Ramos (cell line): ENCODE measurements around the gene METTL8.
"Not testable (repeated sequence)": the region's sequence is repeated elsewhere in the genome, so short reads cannot be mapped to it uniquely, and the experiment has no call there.

Source experiments
- in situ Hi-C: fragments of 300-500 bp; cut with MboI; formaldehyde crosslinking; loops from one replicate; pipeline ENCODE4 v1.14.3; 2022; ENCODE audit warnings: low sequenced_read_pairs; ENCODE audit not compliant: unreplicated experiment

Gene METTL8

GRCh38 chr2:171404719-171405118 lies 29.1 kb downstream of the METTL8 start:
- in situ Hi-C loops: loop anchor here (5.0 kb wide), 1 partner anchor 82 kb away; no protein-coding TSS in a partner anchor

GRCh38 chr2:171404261-171404660 lies 29.5 kb downstream of the METTL8 start:
- in situ Hi-C loops: no loop called here

DNA sequence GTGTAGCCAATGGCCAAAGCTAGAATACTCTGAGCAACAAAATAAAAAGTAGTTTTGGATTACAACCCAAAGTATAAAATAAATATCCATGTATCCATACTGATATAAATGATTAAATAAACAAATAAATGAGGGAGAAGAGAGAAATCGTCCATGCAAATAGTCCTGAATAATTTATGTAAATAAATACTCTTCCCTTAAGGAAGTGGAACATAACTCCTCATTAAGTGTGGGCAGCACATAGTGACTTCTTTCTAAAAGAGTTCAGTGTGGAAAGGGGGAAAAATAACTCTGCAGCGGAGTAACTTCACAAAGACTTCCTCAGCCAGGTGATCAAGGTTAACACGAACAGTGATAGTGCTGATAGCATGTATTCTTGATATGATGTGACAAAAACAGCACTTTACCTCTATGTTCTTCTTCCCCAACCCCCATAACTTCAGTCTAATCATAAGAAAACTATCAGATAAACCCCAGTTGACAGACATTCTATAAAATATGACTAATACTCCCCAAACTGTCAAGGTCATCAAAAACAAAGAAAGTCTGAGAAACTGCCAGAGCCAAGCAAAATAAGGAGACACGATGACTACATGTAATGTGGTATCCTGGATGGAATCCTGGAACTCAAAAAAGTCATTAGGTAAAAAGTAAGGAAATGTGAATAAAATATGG lies 30.7 kb downstream of the METTL8 start:
- in situ Hi-C loops: no loop called here

- in situ Hi-C loops: no loop called here
Measured at GRCh38 chr2:171401947-171402346, 31.8 kb downstream of the METTL8 start.

- in situ Hi-C loops: no loop called here
Measured at GRCh38 chr2:171400395-171400794, 33.4 kb downstream of the METTL8 start.

DNA sequence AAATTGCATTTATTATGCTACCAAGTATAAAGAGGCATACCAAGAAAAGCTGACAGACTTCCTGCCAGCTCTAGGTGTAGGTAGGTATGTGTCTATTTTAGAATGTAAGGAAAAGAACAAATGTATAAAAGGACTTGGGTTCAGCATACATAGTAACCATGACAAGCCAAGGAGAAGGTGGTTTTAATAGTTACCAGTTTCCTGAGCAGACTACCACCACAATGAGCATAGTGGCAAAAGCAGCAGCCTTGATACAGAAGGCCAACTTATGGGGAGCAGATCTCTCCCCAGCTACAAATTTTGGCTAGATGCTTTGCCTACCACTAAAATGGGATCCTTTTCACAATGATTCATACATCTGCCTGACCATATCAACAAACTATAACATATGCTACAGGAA lies 34.5 kb downstream of the METTL8 start:
- in situ Hi-C loops: no loop called here

GRCh38 chr2:171394164-171394740 lies 39.5 kb downstream of the METTL8 start:
- in situ Hi-C loops: no loop called here

DNA sequence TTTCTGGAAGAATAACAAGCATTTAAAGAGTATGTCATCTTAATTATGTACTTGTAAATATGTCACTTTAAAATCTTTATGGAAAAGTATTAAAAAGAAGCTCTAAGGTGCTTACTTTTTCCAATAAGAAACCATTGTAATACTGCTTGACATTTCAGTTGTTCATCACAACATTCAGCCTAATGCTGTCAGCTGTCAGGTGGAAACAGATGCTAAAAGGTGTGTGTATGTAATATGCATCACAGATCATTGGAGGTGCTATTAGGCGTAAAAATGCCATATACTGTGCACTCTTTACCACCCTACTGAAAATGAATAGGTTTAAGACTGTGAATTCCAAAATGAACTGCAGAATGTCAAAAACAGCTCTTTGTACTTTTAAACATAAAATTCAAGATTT lies 40.3 kb downstream of the METTL8 start:
- in situ Hi-C loops: no loop called here

- in situ Hi-C loops: no loop called here
Measured at GRCh38 chr2:171391532-171391931, 42.3 kb downstream of the METTL8 start.

DNA sequence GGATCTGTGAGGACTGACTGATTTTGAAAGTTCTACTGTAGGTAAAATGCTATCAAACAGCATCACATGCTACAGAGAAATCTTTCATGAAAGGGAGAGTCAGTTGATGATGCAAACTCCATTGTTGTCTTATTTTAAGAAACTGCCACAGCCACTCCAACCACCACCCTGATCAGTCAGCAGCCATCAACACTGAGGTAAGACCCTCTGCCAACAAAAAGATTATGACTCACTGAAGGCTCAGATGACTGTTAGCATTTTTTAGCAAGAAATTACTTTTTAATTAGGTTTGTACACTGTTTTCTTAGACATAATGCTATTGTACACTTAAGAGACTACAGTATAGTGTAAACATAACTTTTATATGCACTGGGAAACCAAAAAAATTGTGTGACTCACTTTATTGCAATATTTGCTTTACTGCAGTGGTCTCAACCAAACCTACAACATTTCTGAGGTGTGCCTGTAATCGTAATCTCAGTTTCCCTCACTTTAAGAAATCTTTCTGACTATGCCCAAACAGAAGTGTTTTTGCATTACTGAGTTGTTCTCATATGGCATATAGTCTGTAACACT lies 42.8 kb downstream of the METTL8 start:
- in situ Hi-C loops: no loop called here

DNA sequence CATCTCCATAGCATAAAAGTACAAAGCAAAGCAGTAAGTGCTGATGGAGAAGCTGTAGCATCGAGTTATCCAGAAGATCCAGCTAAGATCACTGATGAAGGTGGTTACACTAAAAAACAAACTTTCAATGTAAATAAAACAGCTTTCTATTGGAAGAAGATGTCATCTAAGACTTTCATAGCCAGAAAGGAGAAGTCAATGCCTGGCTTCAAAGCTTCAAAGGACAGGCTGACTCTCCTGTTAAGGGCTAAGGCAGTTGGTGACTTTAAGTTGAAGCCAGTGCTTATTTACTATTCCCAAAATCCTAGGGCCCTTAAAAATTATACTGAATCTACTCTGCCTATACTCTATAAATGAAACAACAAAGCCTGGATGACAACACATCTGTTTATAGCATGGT lies 44.0 kb downstream of the METTL8 start:
- in situ Hi-C loops: no loop called here

- in situ Hi-C loops: no loop called here
Measured at GRCh38 chr2:171389325-171389724, 44.5 kb downstream of the METTL8 start.

DNA sequence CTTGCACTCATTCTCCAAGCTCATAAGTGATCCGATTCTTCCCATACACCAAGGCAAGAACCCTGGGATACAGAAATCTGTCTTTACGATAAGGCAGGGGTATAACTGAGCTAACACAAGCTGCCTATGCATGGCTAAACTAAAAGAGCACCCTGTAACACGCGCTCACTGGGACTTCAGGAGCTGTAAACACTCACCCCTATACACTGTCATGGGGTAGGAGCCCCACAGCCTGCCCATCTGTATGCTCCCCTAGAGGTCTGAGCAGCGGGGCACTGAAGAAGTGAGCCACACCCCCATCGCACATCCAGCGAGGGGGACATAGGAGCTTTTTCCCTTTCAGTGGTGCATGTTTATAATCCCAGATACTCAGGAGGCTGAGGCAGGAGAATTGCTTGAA lies 46.7 kb downstream of the METTL8 start:
- in situ Hi-C loops: no loop called here

- in situ Hi-C loops: no loop called here
Measured at GRCh38 chr2:171386627-171387026, 47.2 kb downstream of the METTL8 start.

DNA sequence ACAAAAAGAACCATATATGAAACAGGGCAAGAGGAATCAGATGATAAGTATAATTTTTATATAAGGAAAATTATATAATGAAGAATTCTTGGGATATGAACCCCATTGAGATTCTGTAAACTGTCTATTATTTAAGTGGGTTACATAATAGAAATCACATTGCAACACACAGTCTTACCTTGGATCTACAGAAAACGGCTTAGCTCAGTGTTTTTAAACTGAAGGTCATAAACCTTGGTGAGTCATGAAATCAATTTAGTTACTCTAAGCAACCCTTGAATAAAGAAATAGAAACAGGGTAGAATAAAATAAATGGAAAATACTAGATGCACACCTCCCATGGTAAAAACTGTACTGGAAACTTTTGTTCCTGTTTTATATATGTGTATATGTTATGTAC lies 50.7 kb downstream of the METTL8 start:
- in situ Hi-C loops: no loop called here

- in situ Hi-C loops: not testable (repeated sequence)
Measured at GRCh38 chr2:171382175-171382574, 51.6 kb downstream of the METTL8 start.

GRCh38 chr2:171377852-171378251 lies 55.9 kb downstream of the METTL8 start:
- in situ Hi-C loops: not testable (repeated sequence)

- in situ Hi-C loops: no loop called here
Measured at GRCh38 chr2:171367692-171368091, 66.1 kb downstream of the METTL8 start.

GRCh38 chr2:171365778-171366177 lies 68.0 kb downstream of the METTL8 start:
- in situ Hi-C loops: no loop called here

DNA sequence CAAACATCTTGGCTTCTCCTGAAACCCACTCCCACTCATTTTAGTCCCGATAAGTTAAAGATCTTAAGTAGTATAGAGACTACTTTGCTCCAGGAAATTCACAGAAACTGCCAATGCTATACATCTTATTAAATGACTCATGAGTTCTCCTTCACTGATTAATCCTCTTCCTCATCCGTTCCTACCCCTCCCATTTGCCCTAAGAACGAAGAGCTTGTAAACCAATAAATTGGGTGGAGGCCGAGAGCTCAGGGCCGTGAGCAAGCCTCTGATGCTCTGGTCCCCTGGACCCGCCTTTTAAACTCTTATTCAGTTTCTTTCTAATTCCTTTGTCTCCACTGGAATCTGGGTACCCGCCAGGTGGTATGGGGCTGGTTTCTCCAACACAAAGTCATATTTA lies 68.6 kb downstream of the METTL8 start:
- in situ Hi-C loops: no loop called here

GRCh38 chr2:171362396-171362795 lies 71.4 kb downstream of the METTL8 start:
- in situ Hi-C loops: no loop called here

DNA sequence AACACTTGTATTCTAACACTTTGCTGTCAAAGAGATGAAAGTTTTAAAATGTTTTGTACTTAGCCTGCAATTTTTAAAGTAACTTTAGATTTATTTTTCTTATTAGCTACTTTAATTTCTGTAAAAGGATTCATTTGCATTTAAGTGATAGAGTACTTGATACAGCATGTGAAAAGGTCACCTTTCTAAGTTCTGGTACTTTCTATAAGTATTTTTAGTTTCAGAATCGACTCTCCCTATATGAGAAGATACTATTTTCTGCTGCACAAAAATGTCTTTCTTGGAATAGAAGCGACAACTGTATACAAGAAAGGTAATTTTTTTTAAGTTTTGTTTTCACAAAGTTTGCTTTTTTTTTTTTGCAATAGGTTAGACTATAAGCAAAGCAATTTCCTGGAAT lies 72.9 kb downstream of the METTL8 start:
- in situ Hi-C loops: no loop called here
